C4-2B (cell line): ENCODE measurements around the gene ZKSCAN1.

ENCODE experiments used
- CTCF ChIP-seq: fragments of 450-650 bp; conservative IDR thresholded peaks from 2 replicates; pipeline ENCODE4 v1.5.1; 2017; ENCODE audit warnings: mild to moderate bottlenecking
- ZFX ChIP-seq: fragments of 450-650 bp; IDR thresholded peaks from 2 replicates; pipeline ENCODE4 v1.6.1; 2017

GRCh38 chr7:100088095-100088620 lies 72.8 kb downstream of the ZKSCAN1 start:
- TF ChIP-seq CTCF: no peak
- TF ChIP-seq ZFX: no peak
